ENCODE results near the gene SOX12. TPM values are rescaled to one million over a fixed set of nuclear protein-coding genes. Genes with fewer than 3 reads are reported as not detected.
"Not testable (repeated sequence)": the region's sequence is repeated elsewhere in the genome, so short reads cannot be mapped to it uniquely, and the experiment has no call there.

Gene SOX12
- total RNA-seq, 1 donor from 2014 or later = 12.3 TPM

GRCh38 chr20:375265-375889, 50.0 kb downstream of the SOX12 start:
- Histone ChIP-seq H3K9me3 (replicated peaks) (no peaks in the 10 kb centered on the region), H3K36me3 (no peaks in the 10 kb centered on the region), H3K4me1 (peaks cover 25% of the 10 kb centered on the region), H3K27ac (replicated peaks) (no peak overlapping the region), H3K27me3 (ENCODE audit: low read depth) (peaks cover 9% of the 10 kb centered on the region), H3K4me3 (no peak overlapping the region)
- TF ChIP-seq, protein P1, sequence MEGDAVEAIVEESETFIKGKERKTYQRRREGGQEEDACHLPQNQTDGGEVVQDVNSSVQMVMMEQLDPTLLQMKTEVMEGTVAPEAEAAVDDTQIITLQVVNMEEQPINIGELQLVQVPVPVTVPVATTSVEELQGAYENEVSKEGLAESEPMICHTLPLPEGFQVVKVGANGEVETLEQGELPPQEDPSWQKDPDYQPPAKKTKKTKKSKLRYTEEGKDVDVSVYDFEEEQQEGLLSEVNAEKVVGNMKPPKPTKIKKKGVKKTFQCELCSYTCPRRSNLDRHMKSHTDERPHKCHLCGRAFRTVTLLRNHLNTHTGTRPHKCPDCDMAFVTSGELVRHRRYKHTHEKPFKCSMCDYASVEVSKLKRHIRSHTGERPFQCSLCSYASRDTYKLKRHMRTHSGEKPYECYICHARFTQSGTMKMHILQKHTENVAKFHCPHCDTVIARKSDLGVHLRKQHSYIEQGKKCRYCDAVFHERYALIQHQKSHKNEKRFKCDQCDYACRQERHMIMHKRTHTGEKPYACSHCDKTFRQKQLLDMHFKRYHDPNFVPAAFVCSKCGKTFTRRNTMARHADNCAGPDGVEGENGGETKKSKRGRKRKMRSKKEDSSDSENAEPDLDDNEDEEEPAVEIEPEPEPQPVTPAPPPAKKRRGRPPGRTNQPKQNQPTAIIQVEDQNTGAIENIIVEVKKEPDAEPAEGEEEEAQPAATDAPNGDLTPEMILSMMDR (IDR thresholded peaks at IDR 0.05; ENCODE audit: borderline replicate concordance) = no peak
- no peak for DNase-seq
- intact Hi-C loops (cut with micrococcal nuclease) = no loop called here

DNA sequence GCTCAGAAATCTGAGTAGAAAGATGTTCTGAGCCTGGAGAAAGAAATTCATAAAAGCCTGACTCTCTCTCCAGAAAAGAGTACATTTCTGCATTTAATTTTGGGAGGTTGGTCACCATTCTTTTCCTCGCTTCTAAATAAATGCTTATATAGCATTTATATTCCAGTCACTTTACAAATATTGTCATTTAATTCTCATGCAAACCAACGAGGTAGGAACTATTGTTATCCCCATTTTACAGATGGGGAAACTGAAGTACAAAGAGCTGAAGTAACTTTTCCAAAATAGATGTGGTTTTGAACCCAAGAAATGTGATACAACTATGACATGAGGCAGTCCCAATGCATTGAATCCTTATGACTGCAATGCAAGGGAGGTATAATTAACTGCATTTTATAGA, 50.7 kb downstream of the SOX12 start:
- Histone ChIP-seq H3K4me3 (no peak overlapping the region), H3K27ac (replicated peaks) (no peak overlapping the region), H3K4me1 (peaks cover 28% of the 10 kb centered on the region), H3K36me3 (no peaks in the 10 kb centered on the region), H3K9me3 (replicated peaks) (no peaks in the 10 kb centered on the region), H3K27me3 (ENCODE audit: low read depth) (peaks cover 14% of the 10 kb centered on the region)
- TF ChIP-seq, protein P1 (IDR thresholded peaks at IDR 0.05; ENCODE audit: borderline replicate concordance) = no peak
- intact Hi-C loops (cut with micrococcal nuclease) = no loop called here
- DNase-seq = no peak

GRCh38 chr20:376750-377149, 51.4 kb downstream of the SOX12 start:
- Histone ChIP-seq H3K4me3 (no peak overlapping the region), H3K27me3 (ENCODE audit: low read depth) (peaks cover 21% of the 10 kb centered on the region), H3K9me3 (replicated peaks) (no peaks in the 10 kb centered on the region), H3K4me1 (peaks cover 27% of the 10 kb centered on the region), H3K27ac (replicated peaks) (no peak overlapping the region), H3K36me3 (no peaks in the 10 kb centered on the region)
- no peak for DNase-seq
- intact Hi-C loops (cut with micrococcal nuclease) = no loop called here
- TF ChIP-seq, protein P1 (IDR thresholded peaks at IDR 0.05; ENCODE audit: borderline replicate concordance) = no peak

DNA sequence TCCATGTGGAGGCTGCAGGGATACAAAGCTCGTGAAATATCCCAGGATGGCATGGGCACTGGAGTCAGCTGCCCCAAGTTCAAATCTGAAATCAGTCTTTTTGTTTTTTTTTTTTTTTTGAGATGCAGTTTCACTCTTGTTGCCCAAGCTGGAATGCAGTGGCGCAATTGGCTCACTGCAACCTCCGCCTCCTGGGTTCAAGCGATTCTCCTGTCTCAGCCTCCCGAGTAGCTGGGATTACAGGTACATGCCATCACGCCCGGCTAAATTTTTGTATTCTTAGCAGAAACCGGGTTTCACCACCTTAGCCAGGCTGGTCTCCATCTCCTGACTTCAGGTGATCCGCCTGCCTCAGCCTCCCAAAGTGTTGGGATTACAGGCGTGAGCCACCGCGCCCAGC, 52.2 kb downstream of the SOX12 start:
- DNase-seq; H3K4me3 ChIP-seq; H3K27ac ChIP-seq (replicated peaks); H3K36me3 ChIP-seq; intact Hi-C loops (cut with micrococcal nuclease); H3K9me3 ChIP-seq (replicated peaks): not testable (repeated sequence)
- Histone ChIP-seq H3K4me1 (peaks cover 28% of the 10 kb centered on the region), H3K27me3 (ENCODE audit: low read depth) (peaks cover 25% of the 10 kb centered on the region)

GRCh38 chr20:378961-379336, 53.6 kb downstream of the SOX12 start:
- intact Hi-C loops (cut with micrococcal nuclease) = no loop called here
- DNase-seq = no peak
- Histone ChIP-seq H3K27ac (replicated peaks) (no peak overlapping the region), H3K4me3 (no peak overlapping the region), H3K27me3 (ENCODE audit: low read depth) (peaks cover 25% of the 10 kb centered on the region), H3K4me1 (peaks cover 18% of the 10 kb centered on the region), H3K9me3 (replicated peaks) (no peaks in the 10 kb centered on the region), H3K36me3 (no peaks in the 10 kb centered on the region)
- TF ChIP-seq, protein P1 (IDR thresholded peaks at IDR 0.05; ENCODE audit: borderline replicate concordance) = no peak

Other genes with a start within 250 kb of the SOX12 start
- not detected for gene DEFB125, start 237.9 kb upstream of the SOX12 start, total RNA-seq
- not detected for gene DEFB126, start 183.0 kb upstream of the SOX12 start, total RNA-seq
- not detected for gene DEFB127, start 168.1 kb upstream of the SOX12 start, total RNA-seq
- not detected for gene DEFB128, start 135.8 kb upstream of the SOX12 start, total RNA-seq
- not detected for gene DEFB129, start 98.3 kb upstream of the SOX12 start, total RNA-seq
- not detected for gene DEFB132, start 67.8 kb upstream of the SOX12 start, total RNA-seq
- gene C20orf96, start 34.8 kb upstream of the SOX12 start, total RNA-seq = 6.6 TPM
- gene ZCCHC3, start 28.0 kb upstream of the SOX12 start, total RNA-seq = 11.8 TPM
- gene NRSN2, start 21.6 kb downstream of the SOX12 start, total RNA-seq = 17.5 TPM
- gene TRIB3, start 55.2 kb downstream of the SOX12 start, total RNA-seq = 0.69 TPM
- gene RBCK1, start 82.7 kb downstream of the SOX12 start, total RNA-seq = 49.7 TPM
- gene TBC1D20, start 137.0 kb downstream of the SOX12 start, total RNA-seq = 23.0 TPM
- gene CSNK2A1, start 218.2 kb downstream of the SOX12 start, total RNA-seq = 122 TPM